T-helper 2 cell treated with Interferon-gamma antibody and Interleukin-4, amounts not matched to agents 5 μg/mL and 100 μg/mL, for 36 hours (primary cell): ENCODE data around the gene SLC38A2.

Source experiments
- DNase-seq: peaks from one replicate; pipeline ENCODE4 v3.0.0; 2021; ENCODE audit warnings: low spot score
- H3K27ac Mint-ChIP-seq: one replicate; pipeline ENCODE4 v1.8.0; 2021; ENCODE audit warnings: mild to moderate bottlenecking, mixed read lengths
- H3K27me3 Mint-ChIP-seq: one replicate; pipeline ENCODE4 v1.8.0; 2021; ENCODE audit warnings: low read depth, mixed read lengths
- H3K36me3 Mint-ChIP-seq: one replicate; pipeline ENCODE4 v1.8.0; 2021; ENCODE audit warnings: low read depth, mixed read lengths
- H3K4me1 Mint-ChIP-seq: one replicate; pipeline ENCODE4 v1.8.0; 2021; ENCODE audit warnings: low read depth, mixed read lengths
- H3K4me3 Mint-ChIP-seq: one replicate; pipeline ENCODE4 v1.8.0; 2022; ENCODE audit warnings: mild to moderate bottlenecking, moderate library complexity, mixed read lengths
- H3K9me3 Mint-ChIP-seq: one replicate; pipeline ENCODE4 v1.8.0; 2021; ENCODE audit warnings: mixed read lengths

SLC38A2 gene

DNA sequence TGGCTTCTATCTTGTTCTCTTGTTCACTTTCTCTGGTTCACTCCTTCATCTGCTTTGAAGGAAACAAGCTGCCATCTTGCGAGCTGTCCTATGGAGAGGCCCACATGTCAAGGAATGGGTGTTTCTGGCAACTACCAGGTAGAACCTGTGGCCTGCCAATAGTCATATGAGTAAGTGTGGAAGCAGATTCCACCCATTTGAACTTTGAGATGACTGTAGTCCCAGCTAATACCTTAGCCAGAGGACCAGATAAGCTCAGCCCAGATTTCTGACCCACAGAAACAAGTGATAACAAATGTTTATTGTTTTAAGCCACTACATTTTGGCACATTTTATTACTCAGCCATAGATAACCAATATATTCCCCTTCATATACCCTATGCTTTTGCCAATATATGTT lies 4.0 kb upstream of the SLC38A2 start:
- DNase-seq, result no peak
- H3K36me3 Mint-ChIP-seq, result peaks cover 10% of the 10 kb centered on the region
- no peak overlapping the region for H3K4me3 Mint-ChIP-seq
- H3K4me1 Mint-ChIP-seq, result peaks cover 48% of the 10 kb centered on the region
- H3K27ac Mint-ChIP-seq, result no peak overlapping the region
- peaks cover 6% of the 10 kb centered on the region for H3K27me3 Mint-ChIP-seq
- H3K9me3 Mint-ChIP-seq, result no peaks in the 10 kb centered on the region

DNA sequence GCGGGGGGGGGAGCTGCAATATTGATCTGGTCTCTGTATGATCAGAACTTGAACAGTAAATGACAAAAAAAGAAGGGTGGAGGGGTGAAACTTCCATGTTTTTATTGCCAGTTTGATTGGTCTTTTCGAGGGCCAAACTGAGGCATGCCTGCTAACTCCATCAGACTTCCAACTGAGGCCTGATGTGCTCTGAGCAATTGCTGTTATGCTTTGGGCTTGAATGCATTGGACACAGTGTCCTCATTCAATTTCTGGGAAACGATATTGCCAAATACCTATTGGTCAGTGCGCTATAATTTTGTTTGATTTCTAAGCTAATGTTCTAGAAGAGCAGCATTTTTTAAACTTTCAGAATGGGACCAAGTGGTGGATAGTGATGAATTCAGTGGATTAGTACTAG lies 2.1 kb upstream of the SLC38A2 start:
- H3K4me3 Mint-ChIP-seq, result peak overlapping the region; percentile 97
- no peaks in the 10 kb centered on the region for H3K9me3 Mint-ChIP-seq
- peaks cover 47% of the 10 kb centered on the region for H3K4me1 Mint-ChIP-seq
- H3K27me3 Mint-ChIP-seq, result peaks cover 7% of the 10 kb centered on the region
- DNase-seq, result no peak
- H3K27ac Mint-ChIP-seq, result no peak overlapping the region
- H3K36me3 Mint-ChIP-seq, result peaks cover 24% of the 10 kb centered on the region

DNA sequence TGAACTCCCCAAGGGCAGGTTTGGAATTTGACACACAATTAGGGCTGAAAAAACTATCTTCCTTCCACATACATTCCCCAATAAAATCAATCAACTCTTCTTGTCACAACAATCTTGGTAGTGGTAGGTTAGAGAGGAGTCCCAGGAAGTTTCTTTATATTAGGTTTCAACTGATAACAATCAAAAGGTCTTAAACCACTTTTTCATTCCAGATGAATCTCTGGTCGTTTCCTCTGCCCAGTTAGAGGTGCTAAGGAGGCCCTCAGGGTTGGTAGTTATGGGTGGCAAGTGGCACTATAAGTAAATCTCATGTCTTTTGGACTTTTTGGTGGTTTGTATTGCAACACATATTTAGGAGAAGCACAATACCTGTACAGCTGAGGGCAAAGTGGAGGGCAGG lies 1.7 kb upstream of the SLC38A2 start:
- Mint-ChIP-seq H3K27ac (peak overlapping the region; percentile 99), H3K4me3 (peak overlapping the region; percentile 97), H3K4me1 (peaks cover 48% of the 10 kb centered on the region)

DNA sequence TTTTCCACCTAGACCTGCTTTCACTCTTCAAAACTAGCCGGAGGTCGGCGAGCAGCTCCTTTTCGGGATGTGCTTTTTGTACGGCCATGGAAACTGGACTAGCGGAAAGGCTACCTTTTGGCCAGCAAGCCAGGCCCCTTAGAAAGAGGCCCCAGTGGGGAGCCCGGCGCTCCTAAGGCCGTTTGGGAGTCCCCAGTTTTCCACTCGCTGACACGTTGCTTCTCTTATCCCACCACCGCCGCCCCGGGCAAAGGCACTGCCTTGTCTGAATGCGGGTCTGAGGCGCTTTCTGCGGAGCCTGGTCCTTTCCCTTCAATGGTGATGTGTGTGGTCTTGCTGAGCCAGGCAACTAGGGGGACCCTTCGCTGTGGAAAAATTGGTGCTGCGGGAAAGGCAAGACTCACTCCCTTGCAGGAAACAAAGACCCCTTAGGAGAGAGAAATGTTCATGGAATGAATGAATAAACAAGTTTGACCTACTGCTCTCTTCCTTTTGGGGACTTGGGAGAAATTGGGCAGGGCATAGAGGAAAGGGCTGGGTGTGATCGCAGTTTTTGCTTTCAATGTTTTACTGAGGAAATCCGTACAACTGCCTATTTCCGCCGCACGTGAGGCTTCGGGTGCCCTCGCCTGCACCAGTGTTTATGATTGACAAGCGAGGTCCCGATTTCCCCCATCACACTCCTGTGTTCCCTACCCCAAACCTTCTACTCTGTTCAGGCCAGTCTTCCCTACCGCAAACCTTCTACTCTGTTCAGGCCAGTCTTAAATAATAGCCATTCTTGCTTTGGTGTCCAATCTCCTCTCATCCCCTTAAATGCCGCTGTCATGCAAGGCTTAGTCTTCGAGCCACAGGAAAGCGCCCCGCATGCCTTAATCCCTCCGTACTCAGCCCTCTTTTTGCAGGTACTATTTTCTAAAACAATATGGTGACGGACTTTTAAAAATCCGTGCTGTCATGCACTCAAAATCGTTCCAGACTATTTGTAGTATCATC lies 1.0 kb upstream of the SLC38A2 start:
- peaks cover 7% of the 10 kb centered on the region for H3K27me3 Mint-ChIP-seq
- peaks cover 49% of the 10 kb centered on the region for H3K4me1 Mint-ChIP-seq
- H3K36me3 Mint-ChIP-seq, result peaks cover 35% of the 10 kb centered on the region
- peak overlapping the region; percentile 99 for H3K27ac Mint-ChIP-seq
- DNase-seq, result peak; percentile 38
- H3K4me3 Mint-ChIP-seq, result peak overlapping the region; percentile 97
- H3K9me3 Mint-ChIP-seq, result no peaks in the 10 kb centered on the region

More for the DNA sequence above, 1.7 kb upstream of the SLC38A2 start:
- Mint-ChIP-seq H3K27me3 (peaks cover 7% of the 10 kb centered on the region), H3K36me3 (peaks cover 28% of the 10 kb centered on the region), H3K9me3 (no peaks in the 10 kb centered on the region)
- DNase-seq, result no peak

DNA sequence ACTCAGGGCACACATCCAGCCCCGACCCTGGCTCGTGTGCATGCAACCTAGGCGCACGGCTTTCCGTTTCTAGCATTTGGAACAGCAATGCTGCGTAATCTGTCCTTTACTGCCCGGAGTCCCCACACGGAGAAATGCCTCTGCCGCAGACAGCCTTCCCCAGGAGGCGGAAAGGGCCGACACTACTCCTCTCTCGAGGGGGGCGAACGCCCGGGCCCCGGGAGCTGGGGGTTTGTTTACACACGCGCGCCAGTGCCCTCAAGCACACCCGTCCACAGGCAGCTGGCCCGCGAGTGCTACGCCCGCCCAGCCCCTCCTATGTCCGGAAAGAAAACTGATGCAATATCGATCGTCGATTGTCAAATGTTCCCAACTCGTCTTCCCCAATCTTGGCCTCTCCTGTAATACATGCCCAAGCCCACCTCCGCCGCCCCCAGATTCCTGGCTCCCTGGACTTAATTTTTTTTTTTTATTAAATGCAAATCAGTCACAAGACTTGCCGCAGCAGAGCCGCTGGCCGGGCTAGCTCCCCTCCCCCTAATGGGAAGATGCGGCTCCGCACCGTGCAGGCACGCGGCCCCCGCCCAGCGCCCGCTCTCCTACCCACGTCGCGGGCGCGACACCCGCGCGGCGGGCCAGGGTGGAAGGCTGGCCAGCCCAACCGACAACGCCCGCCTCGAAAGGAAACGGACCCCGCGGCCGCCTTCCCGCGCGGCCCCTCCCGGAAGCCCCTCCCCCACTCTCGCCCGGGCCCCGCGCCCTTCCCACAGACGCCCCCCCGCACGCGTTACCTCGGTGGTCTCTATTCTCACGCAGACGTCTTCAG lies 642 bp downstream of the SLC38A2 start:
- H3K27ac Mint-ChIP-seq, result peak overlapping the region; percentile 99
- peaks cover 52% of the 10 kb centered on the region for H3K36me3 Mint-ChIP-seq
- H3K4me3 Mint-ChIP-seq, result peak overlapping the region; percentile 97
- H3K9me3 Mint-ChIP-seq, result no peaks in the 10 kb centered on the region
- peaks cover 7% of the 10 kb centered on the region for H3K27me3 Mint-ChIP-seq
- peaks cover 51% of the 10 kb centered on the region for H3K4me1 Mint-ChIP-seq
- DNase-seq, result peak; percentile 59

DNA sequence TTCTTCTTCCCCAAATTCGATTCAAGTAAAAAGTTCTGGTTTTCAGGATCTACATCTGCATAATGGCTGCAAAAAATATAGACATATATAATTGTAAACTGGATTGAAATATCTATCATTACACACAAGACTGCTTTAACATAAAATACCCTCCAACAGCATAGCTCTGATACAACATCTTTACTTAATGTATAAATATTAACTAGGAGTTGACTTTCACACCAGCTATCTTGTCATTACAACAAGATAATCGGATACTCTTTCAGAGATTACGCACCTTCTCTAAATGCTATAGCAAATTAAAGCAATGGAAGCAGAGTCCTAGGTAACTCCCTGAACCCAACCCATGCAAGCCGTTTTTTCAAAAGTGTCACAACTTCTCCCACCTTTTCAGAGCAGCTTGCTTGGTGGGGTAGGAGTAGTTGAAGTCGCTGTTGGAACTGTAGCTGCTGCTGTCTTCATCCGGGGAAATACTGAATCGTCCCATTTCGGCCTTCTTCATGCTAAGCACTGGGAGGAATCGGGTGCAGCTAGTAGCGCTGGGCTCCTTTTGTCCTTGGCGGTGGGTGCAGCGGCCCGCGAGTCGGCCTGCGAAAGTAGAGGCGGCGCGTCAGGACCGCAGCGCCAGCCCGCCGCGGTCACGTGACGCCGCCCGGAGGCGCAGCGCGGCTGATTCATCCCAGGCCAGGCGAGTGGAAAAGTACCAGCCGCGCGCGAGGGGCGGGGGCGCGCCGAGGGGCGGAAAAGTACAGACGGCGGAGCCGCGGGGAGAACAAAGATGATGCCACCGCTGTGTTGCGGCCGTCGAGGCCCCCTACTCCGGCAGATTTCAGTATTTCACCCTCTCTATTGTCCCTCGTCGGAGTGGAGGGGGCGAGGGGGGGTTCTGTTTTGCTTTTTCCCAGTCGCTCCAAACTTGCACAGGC lies 1.5 kb downstream of the SLC38A2 start:
- Mint-ChIP-seq H3K9me3 (no peaks in the 10 kb centered on the region), H3K27ac (peak overlapping the region; percentile 99)

DNA sequence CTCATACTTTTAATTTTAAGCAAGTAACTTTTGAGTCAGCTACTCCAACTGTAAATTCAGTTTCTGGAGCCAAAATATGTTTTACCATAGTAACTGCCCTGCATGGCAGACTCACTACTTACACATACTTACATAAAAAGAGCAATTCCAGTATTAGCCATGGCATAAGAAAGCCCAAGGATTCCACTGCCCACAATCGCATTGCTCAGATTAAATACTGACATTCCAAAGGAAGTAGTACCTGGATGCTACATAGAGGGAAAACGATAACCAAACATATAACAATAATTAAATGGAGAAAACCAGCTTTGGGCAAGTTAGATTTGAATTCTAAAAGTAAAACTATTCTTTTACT lies 2.2 kb downstream of the SLC38A2 start:
- peak overlapping the region; percentile 97 for H3K4me3 Mint-ChIP-seq
- H3K9me3 Mint-ChIP-seq, result no peaks in the 10 kb centered on the region
- peaks cover 56% of the 10 kb centered on the region for H3K4me1 Mint-ChIP-seq
- H3K27me3 Mint-ChIP-seq, result peaks cover 7% of the 10 kb centered on the region
- H3K36me3 Mint-ChIP-seq, result peaks cover 65% of the 10 kb centered on the region
- peak overlapping the region; percentile 99 for H3K27ac Mint-ChIP-seq
- no peak for DNase-seq

More for the DNA sequence above, 1.5 kb downstream of the SLC38A2 start:
- Mint-ChIP-seq H3K27me3 (peaks cover 7% of the 10 kb centered on the region), H3K4me3 (peak overlapping the region; percentile 97), H3K36me3 (peaks cover 58% of the 10 kb centered on the region), H3K4me1 (peaks cover 54% of the 10 kb centered on the region)
- DNase-seq, result peak; percentile 94

DNA sequence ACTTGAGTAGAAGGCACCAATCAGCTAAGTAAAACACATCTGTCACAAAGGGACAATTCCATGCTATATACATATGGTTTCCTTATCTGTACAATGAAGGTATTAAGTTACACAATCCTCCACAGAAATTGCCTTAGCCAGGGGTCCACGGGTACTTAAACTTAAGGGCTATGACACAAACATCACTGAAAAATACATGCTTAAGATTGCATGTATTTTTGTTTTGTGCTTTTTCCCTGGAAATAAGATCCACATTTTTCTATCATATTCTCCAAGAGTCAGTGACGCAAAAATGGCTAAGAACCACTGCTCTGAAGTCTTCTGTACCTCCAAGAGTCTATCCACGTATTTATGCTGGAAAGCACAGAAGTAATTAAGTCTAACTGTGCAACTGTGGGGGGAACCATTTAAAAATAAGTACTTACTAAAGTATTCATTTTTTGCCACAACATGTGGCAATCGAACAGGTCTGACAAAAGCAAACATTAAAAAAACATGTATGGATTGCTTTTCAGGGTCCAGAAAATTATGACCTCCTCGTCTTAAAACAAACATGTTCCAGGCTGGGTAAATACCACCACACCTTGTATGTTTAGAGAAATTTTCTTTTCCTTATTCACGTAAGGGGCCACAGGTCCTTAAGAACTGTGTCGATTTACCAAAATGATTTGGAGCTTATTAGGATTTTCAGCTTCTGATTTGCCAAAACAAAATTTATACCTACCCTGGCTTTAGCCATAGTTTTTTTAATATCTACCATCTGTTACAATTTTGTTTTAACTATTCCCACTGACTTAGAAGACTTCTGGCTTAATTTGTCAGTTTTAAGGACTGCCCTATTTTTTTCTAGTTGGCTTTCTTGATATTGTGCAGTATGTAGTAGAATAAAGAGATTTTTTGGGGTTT lies 2.8 kb downstream of the SLC38A2 start:
- H3K9me3 Mint-ChIP-seq, result no peaks in the 10 kb centered on the region
- peak overlapping the region; percentile 99 for H3K27ac Mint-ChIP-seq
- H3K36me3 Mint-ChIP-seq, result peaks cover 71% of the 10 kb centered on the region
- no peak for DNase-seq
- H3K4me1 Mint-ChIP-seq, result peaks cover 59% of the 10 kb centered on the region
- peak overlapping the region; percentile 97 for H3K4me3 Mint-ChIP-seq
- H3K27me3 Mint-ChIP-seq, result peaks cover 7% of the 10 kb centered on the region

DNA sequence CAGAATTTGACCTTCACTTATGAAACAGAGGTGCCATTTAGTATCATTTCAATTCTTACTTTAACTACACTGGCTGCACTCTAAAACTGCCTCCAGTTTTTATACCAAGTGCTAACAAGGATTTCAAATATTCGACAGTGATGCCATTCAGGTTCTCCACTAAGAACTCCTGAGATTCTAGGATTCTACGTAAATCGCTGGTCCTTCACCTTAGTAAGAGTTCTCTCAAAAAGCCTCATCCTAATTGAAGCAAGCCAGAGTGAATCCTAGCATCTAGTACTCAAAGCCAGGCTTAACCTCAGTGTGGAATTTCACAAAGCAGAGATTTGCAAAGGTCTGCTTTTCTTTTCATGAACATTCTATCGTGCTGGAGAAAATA lies 3.5 kb downstream of the SLC38A2 start:
- DNase-seq, result no peak
- no peaks in the 10 kb centered on the region for H3K9me3 Mint-ChIP-seq
- peaks cover 56% of the 10 kb centered on the region for H3K4me1 Mint-ChIP-seq
- H3K4me3 Mint-ChIP-seq, result peak overlapping the region; percentile 97
- H3K27me3 Mint-ChIP-seq, result peaks cover 7% of the 10 kb centered on the region
- peaks cover 76% of the 10 kb centered on the region for H3K36me3 Mint-ChIP-seq
- H3K27ac Mint-ChIP-seq, result no peak overlapping the region

DNA sequence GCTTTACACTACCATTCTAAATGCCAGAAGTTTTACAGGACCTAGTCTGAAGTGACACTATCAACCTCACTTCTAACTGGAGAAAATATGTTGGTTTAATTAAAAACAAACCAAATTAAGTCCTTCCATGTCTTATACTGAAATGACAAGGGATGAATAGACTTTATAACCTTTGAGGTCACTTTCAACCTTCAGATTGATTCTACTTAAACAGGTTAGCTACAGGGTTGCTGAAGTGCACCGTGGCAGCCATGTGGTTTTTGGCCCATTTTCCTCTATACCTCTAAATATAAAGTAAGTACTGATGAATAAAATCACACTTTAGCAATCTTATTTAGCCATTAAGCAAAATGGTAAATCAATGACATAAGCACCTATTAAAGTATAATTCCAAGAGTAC lies 3.9 kb downstream of the SLC38A2 start:
- no peak overlapping the region for H3K27ac Mint-ChIP-seq
- H3K4me1 Mint-ChIP-seq, result peaks cover 56% of the 10 kb centered on the region

DNA sequence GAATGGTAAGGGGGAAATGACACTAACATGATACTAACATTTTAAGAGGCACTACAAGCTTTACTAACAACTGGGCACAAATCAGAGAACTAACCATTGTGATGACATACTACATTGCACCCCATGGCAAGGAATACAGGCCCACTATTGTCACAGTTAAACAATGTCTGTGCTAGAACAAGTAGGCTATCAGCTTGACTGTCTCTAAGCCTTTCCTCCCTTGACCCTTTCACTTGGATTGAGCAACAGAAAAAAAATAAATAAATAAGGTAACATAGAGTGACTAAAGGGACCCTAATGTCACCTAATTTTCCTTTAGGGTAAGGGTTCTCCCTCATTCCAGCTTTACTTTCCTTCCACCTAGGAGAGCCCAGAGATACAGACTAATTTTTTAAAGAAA lies 4.4 kb downstream of the SLC38A2 start:
- Mint-ChIP-seq H3K9me3 (no peaks in the 10 kb centered on the region), H3K27me3 (peaks cover 7% of the 10 kb centered on the region), H3K4me1 (peaks cover 56% of the 10 kb centered on the region), H3K27ac (peak overlapping the region; percentile 36), H3K36me3 (peaks cover 85% of the 10 kb centered on the region), H3K4me3 (peak overlapping the region; percentile 97)
- no peak for DNase-seq

More for the DNA sequence above, 3.9 kb downstream of the SLC38A2 start:
- Mint-ChIP-seq H3K9me3 (no peaks in the 10 kb centered on the region), H3K4me3 (peak overlapping the region; percentile 97), H3K27me3 (peaks cover 7% of the 10 kb centered on the region), H3K36me3 (peaks cover 80% of the 10 kb centered on the region)
- no peak for DNase-seq

DNA sequence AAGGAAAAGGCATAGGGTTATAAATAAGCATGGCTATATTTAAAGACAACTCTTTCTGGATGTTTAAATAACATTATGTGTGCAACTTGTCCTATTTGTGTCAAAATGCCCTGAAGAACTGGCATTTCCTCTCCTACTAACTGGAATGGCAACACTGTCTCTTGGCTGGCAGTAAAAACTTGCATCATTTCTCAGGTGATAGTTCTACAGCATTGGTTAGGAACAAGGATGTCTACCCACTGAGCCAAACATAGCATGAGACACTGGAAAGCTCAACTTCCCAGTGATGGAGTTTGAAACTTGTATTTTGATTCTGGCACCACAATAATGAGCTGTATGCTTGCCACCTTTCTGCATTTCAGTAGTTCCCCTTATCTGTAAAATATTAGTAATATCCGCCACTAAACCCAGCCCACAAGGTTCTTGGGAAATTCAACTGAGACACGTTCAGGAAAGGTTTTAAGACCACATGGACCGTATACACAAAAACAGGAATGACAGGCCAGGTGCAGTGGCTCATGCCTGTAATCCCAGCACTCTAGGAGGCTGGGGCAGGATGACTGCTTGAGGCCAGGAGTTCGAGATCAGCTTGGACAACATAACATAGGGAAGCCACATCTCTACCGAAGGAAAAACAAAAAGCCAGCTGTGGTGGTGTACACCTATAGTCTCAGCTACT lies 5.1 kb downstream of the SLC38A2 start:
- DNase-seq, result no peak
- peaks cover 7% of the 10 kb centered on the region for H3K27me3 Mint-ChIP-seq
- peaks cover 58% of the 10 kb centered on the region for H3K4me1 Mint-ChIP-seq

More for the DNA sequence above, 5.1 kb downstream of the SLC38A2 start:
- Mint-ChIP-seq H3K36me3 (peaks cover 91% of the 10 kb centered on the region), H3K4me3 (peak overlapping the region; percentile 97), H3K9me3 (no peaks in the 10 kb centered on the region), H3K27ac (peak overlapping the region; percentile 24)
